ENCODE data around the gene TOMM70. TPM values are rescaled to one million over a fixed set of nuclear protein-coding genes. Genes with fewer than 3 reads are reported as not detected.

The TOMM70 gene
- total and polyA plus RNA-seq, 2 of the 13 experiments (the other 11 are each of a cell fraction or from before 2014, with no cell fraction given), result 27.0 to 77.2 TPM

- TF ChIP-seq ZNF503 (CRISPR knock-in tag; IDR thresholded peaks at IDR 0.05), result no peak
- TF ChIP-seq ZNF468 (CRISPR knock-in tag; IDR thresholded peaks at IDR 0.05), result no peak
Observed at GRCh38 chr3:100333051-100333450, 67.8 kb downstream of the TOMM70 start (continued).

GRCh38 chr3:100331660-100332059, 69.2 kb downstream of the TOMM70 start:
- Histone ChIP-seq H4K20me1 (ENCODE audit: insufficient read depth, low read length) (no peaks in the 10 kb centered on the region), H3K4me1 (ENCODE audit: insufficient read depth, low read length) (peaks cover 51% of the 10 kb centered on the region), H3K79me2 (ENCODE audit: insufficient read depth, low read length) (no peaks in the 10 kb centered on the region), H2AFZ (ENCODE audit: low read length) (no peak overlapping the region), H3K9ac (ENCODE audit: insufficient read depth, low read depth, low read length) (no peak overlapping the region), H3K27me3 (ENCODE audit: control insufficient read depth in 1 of 2, insufficient read depth in 2 of 2, low read length in 2 of 2) (no peaks in the 10 kb centered on the region), H3K36me3 (replicated peaks in 1 of 2; ENCODE audit: control insufficient read depth in 1 of 2, insufficient read depth in 2 of 2, low read length in 2 of 2) (no peaks in the 10 kb centered on the region), H3K4me3 (replicated peaks in 1 of 3; ENCODE audit: insufficient read depth in 1 of 3, low read depth in 2 of 3, low read length in 3 of 3) (no peak overlapping the region), H3K4me2 (ENCODE audit: low read depth, low read length) (no peak overlapping the region), H3K9me3 (ENCODE audit: low read length) (no peaks in the 10 kb centered on the region), H3K27ac (ENCODE audit: extremely low read length, insufficient read depth, low read length) (no peak overlapping the region)
- CTCF ChIA-PET (ENCODE audit: low intra/inter-chr PET ratio, low total read pairs), result no interaction called here
- intact Hi-C loops (cut with micrococcal nuclease; ENCODE audit: unreplicated experiment) (no loop called here), in situ Hi-C loops (cut with HindIII; ENCODE audit: extremely low pct_ligation_motif_present, low pct_unique_long_range_greater_than_20kb) (no loop called here)
- DNase-seq (ENCODE audit: low spot score), result no peak
- no peak for FAIRE-seq
- WGBS (ENCODE audit: low lambda C conversion rate), result 81% methylated on average over 4 of the region's 4 CpGs
- ATAC-seq, result no peak
- no TSS peak for BruUV-seq (replicated peaks)
- POLR2A ChIA-PET, result interaction anchor here (4.6 kb wide), 1 partner anchor 70 kb away, joined by 29 read pairs; the partner anchor contains the start of genes LNP1 and TOMM70
- TF ChIP-seq ZHX1 (CRISPR knock-in tag; IDR thresholded peaks at IDR 0.05; ENCODE audit: low read depth), result no peak
- TF ChIP-seq RAD21 (CRISPR knock-in tag; IDR thresholded peaks at IDR 0.05), result no peak
- no peak for TF ChIP-seq TRAFD1 (CRISPR knock-in tag; IDR thresholded peaks at IDR 0.05; ENCODE audit: borderline replicate concordance)
